IMR-90 (cell line): ENCODE data around the gene CNPPD1. TPM values are rescaled to one million over a fixed set of nuclear protein-coding genes. Genes with fewer than 3 reads are reported as not detected.

Source experiments
- ATAC-seq: fragments of 200-7000 bp; cut with Tn5 transposase; 2 replicates; pipeline ENCODE4 v1.9.1; 2020; ENCODE audit warnings: low read depth, mild to moderate bottlenecking, moderate library complexity
- BruUV-seq: library from RNA; stranded (reverse); fragments of 400-500 nt; replicated peaks from 2 replicates; lab custom pipeline; 2021; lab: Mats Ljungman, UMichigan
- CTCF ChIA-PET: fragments of 300-600 bp; formaldehyde crosslinking; extraction: SDS; loops from one replicate; lab custom pipeline; 2021; ENCODE audit warnings: antibody characterized with exemption; lab: Yijun Ruan, JAX
- POLR2A ChIA-PET: fragments of 300-600 bp; sonication (Branson Sonifier 250); formaldehyde crosslinking; loops from one replicate; lab custom pipeline; 2022; ENCODE audit warnings: antibody characterized with exemption; ENCODE audit not compliant: unreplicated experiment; lab: Charles Lee
- DNase-seq: peaks from one replicate; pipeline ENCODE4 v3.0.0; 2013
- H2AFZ ChIP-seq: replicated peaks from 2 replicates; pipeline ENCODE3; 2013; ENCODE audit warnings: low read length, mild to moderate bottlenecking; ENCODE audit not compliant: poor library complexity
- H2AK5ac ChIP-seq: 2 replicates; pipeline ENCODE4 v1.6.1; 2013; ENCODE audit warnings: low read depth, low read length, inconsistent platforms
- H2AK9ac ChIP-seq: replicated peaks from 2 replicates; pipeline ENCODE3; 2013; ENCODE audit warnings: mild to moderate bottlenecking, low read depth, low read length, moderate library complexity; ENCODE audit not compliant: poor library complexity
- H2BK120ac ChIP-seq: 2 replicates; pipeline ENCODE4 v1.6.1; 2013; ENCODE audit warnings: low read depth, low read length, inconsistent platforms
- H2BK15ac ChIP-seq: 3 replicates; pipeline ENCODE4 v1.6.1; 2013; ENCODE audit warnings: low read depth, low read length, inconsistent platforms
- H2BK20ac ChIP-seq: 2 replicates; pipeline ENCODE4 v1.6.1; 2013; ENCODE audit warnings: low read depth, mild to moderate bottlenecking, inconsistent platforms, low read length, moderate library complexity
- H2BK5ac ChIP-seq: 2 replicates; pipeline ENCODE4 v1.6.1; 2013; ENCODE audit warnings: mild to moderate bottlenecking, low read depth, low read length, inconsistent platforms; ENCODE audit not compliant: poor library complexity, severe bottlenecking
- H3K14ac ChIP-seq: replicated peaks from 2 replicates; pipeline ENCODE4 v1.6.1; 2013; ENCODE audit warnings: low read depth, low read length, inconsistent platforms
- H3K18ac ChIP-seq: 2 replicates; pipeline ENCODE4 v1.6.1; 2013; ENCODE audit warnings: low read depth, low read length, control low read depth
- H3K23ac ChIP-seq: 2 replicates; pipeline ENCODE4 v1.6.1; 2013; ENCODE audit warnings: low read depth, low read length, inconsistent platforms
- H3K27ac ChIP-seq: 2 replicates; pipeline ENCODE4 v1.5.1; 2013; ENCODE audit warnings: mild to moderate bottlenecking, control low read depth, low read length; ENCODE audit not compliant: insufficient read depth
- H3K27me3 ChIP-seq: 2 replicates; pipeline ENCODE4 v1.6.1; 2013; ENCODE audit warnings: low read length; ENCODE audit not compliant: control insufficient read depth, insufficient read depth
- H3K36me3 ChIP-seq: 2 replicates; pipeline ENCODE4 v1.6.1; 2013; ENCODE audit warnings: low read length, mixed read lengths; ENCODE audit not compliant: control insufficient read depth, insufficient read depth
- H3K4ac ChIP-seq: 2 replicates; pipeline ENCODE4 v1.6.1; 2013; ENCODE audit warnings: low read depth, low read length, inconsistent platforms
- H3K4me1 ChIP-seq: 2 replicates; pipeline ENCODE4 v1.6.1; 2013; ENCODE audit warnings: low read length, mixed read lengths; ENCODE audit not compliant: control insufficient read depth, insufficient read depth
- H3K4me2 ChIP-seq: 2 replicates; pipeline ENCODE4 v1.6.1; 2013; ENCODE audit warnings: low read depth, mild to moderate bottlenecking, control low read depth, low read length, moderate library complexity
- H3K4me3 ChIP-seq: 2 replicates; pipeline ENCODE4 v1.5.1; 2013; ENCODE audit warnings: low read depth, mild to moderate bottlenecking, control low read depth, low read length, moderate library complexity; ENCODE audit not compliant: insufficient read depth
- H3K56ac ChIP-seq: 2 replicates; pipeline ENCODE4 v1.6.1; 2013; ENCODE audit warnings: low read length, inconsistent platforms; ENCODE audit not compliant: insufficient read depth; ENCODE audit errors: extremely low read depth
- H3K79me1 ChIP-seq, 2 experiments: 2 replicates each; pipeline ENCODE4 v1.6.1; 2013; ENCODE audit warnings: low read length in 2 of 2, inconsistent platforms in 1 of 2, low read depth in 1 of 2
- H3K9ac ChIP-seq: 2 replicates; pipeline ENCODE4 v1.6.1; 2013; ENCODE audit warnings: low read depth, low read length, control low read depth
- H3K9me1 ChIP-seq: 2 replicates; pipeline ENCODE4 v1.6.1; 2013; ENCODE audit warnings: low read length, inconsistent platforms; ENCODE audit not compliant: insufficient read depth
- H3K9me3 ChIP-seq: 2 replicates; pipeline ENCODE4 v1.6.1; 2013; ENCODE audit warnings: low read length; ENCODE audit not compliant: control insufficient read depth, insufficient read depth
- H4K20me1 ChIP-seq: 2 replicates; pipeline ENCODE4 v1.6.1; 2013; ENCODE audit warnings: low read length, inconsistent platforms; ENCODE audit not compliant: insufficient read depth
- H4K5ac ChIP-seq: 2 replicates; pipeline ENCODE4 v1.6.1; 2013; ENCODE audit warnings: mild to moderate bottlenecking, low read depth, low read length, control low read depth
- H4K8ac ChIP-seq, 2 experiments: 2 replicates each; pipeline ENCODE4 v1.6.1; 2013; ENCODE audit warnings: low read depth in 2 of 2, low read length in 2 of 2, control low read depth in 1 of 2, inconsistent platforms in 1 of 2
- H4K91ac ChIP-seq: 2 replicates; pipeline ENCODE4 v1.6.1; 2013; ENCODE audit warnings: low read depth, low read length, inconsistent platforms; ENCODE audit not compliant: insufficient read depth
- MAFK ChIP-seq: IDR thresholded peaks from 2 replicates; pipeline ENCODE4 v1.6.1; 2012; ENCODE audit warnings: low read depth, low read length, improper control_type of control experiment
- MAZ ChIP-seq: IDR thresholded peaks from 2 replicates; pipeline ENCODE4 v1.6.1; 2012; ENCODE audit warnings: low read depth, mild to moderate bottlenecking, low read length, improper control_type of control experiment, moderate library complexity, borderline replicate concordance
- NFE2L2 ChIP-seq: fragments of 150-350 bp; IDR thresholded peaks from 2 replicates; pipeline ENCODE4 v1.6.1; 2016; ENCODE audit warnings: low read depth, mild to moderate bottlenecking, low read length
- RCOR1 ChIP-seq: IDR thresholded peaks from 2 replicates; pipeline ENCODE4 v1.6.1; 2012; ENCODE audit warnings: mild to moderate bottlenecking, low read length, improper control_type of control experiment; ENCODE audit not compliant: insufficient replicate concordance
- RFX5 ChIP-seq: IDR thresholded peaks from 2 replicates; pipeline ENCODE4 v1.8.0; 2012; ENCODE audit warnings: low read depth, mild to moderate bottlenecking, low read length, moderate library complexity
- WGBS, 2 experiments: methylation state at CpG; one replicate each; pipeline versions ENCODE4 v1.1.5 to v1.1.7; 2013; ENCODE audit warnings: missing lambda C conversion rate in 2 of 2; ENCODE audit not compliant: insufficient read length in 1 of 2; ENCODE audit errors: extremely low coverage in 2 of 2; 5-methylcytosine and 5-hydroxymethylcytosine counted together
- dilution Hi-C: fragments of 300-500 bp; cut with HindIII; formaldehyde crosslinking; loops from one replicate; pipeline ENCODE4 v1.14.3; 2018; ENCODE audit warnings: low sequenced_read_pairs; ENCODE audit not compliant: unreplicated experiment
- in situ Hi-C: fragments of 300-500 bp; cut with MboI; formaldehyde crosslinking; loops from 3 replicates; pipeline ENCODE4 v1.14.3; 2019; ENCODE audit warnings: low sequenced_read_pairs, inconsistent platforms, mixed read lengths
- intact Hi-C: fragments of 100-400 bp; cut with micrococcal nuclease; formaldehyde crosslinking; loops from 2 replicates; pipeline ENCODE4 v1.10.0; 2022
- polyA plus RNA-seq, 3 experiments: library from polyadenylated mRNA; depleted of rRNA; stranded (reverse); fragments of >200 nt; gene quantifications; 2 replicates each; pipeline ENCODE4 v1.2.3, GENCODE V29; 2012; ENCODE audit warnings: low replicate concordance in 1 of 3
- total RNA-seq: library from RNA; depleted of rRNA; stranded (reverse); fragments of >200 nt; gene quantifications from 2 replicates; pipeline ENCODE4 v1.2.3, GENCODE V29; 2012
- TF ChIP-seq, protein P1 (sequence below): fragments of 150-350 bp; IDR thresholded peaks from 2 replicates; pipeline ENCODE4 v1.6.1; 2017; ENCODE audit warnings: mild to moderate bottlenecking, antibody characterized with exemption, low read length, low read depth
- TF ChIP-seq, protein P2 (sequence below): conservative IDR thresholded peaks from 2 replicates; pipeline ENCODE4 v1.5.1; 2012; ENCODE audit warnings: mild to moderate bottlenecking, low read depth, low read length, improper control_type of control experiment

Gene CNPPD1
- total and polyA plus RNA-seq, 2 of the 4 experiments (the other 2 are of a cell fraction) = 11.1 to 29.2 TPM

DNA sequence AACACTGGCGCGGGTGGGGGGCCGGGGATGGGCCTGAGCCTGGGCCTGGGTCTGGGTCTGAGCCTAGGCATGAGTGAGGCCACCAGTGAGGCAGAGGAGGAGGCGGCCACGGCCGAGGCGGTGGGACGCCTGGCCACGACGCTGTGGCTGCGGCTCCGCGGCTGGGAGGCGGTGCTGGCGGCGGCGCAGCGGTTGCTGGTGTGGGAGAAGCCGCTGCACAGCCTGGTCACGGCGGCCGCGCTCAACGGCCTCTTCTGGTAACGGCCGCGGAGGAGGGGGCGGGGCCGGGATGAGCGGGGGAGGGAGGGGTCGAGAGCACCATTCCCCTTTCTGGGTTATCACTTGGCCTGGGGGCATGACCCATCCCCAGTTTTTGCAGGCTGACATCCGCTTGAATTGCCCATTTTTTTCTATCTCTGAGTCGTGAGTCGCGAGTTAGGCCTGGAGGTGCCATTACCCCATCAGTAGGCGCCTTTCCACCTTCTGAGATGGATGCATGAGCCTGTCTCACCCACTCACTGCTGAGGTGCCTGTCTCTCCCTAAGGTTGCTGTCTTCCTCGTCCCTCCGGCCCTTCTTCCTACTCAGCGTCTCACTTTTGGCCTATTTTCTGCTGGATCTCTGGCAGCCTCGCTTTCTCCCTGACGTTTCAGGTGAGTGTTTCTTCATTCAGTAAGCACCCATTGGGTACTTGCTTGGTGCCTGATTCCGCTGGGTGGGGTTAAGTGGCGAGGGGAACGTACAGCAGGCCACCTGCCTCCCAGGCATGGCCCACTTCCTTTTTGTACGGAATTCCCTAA is 1.9 kb upstream of the CNPPD1 start:
- H2BK5ac ChIP-seq = peak overlapping the region; percentile 87
- H3K56ac ChIP-seq = peak overlapping the region; percentile 36
- DNase-seq = peak; percentile 15
- WGBS, 2 experiments = 0% methylated on average over 6 of the region's 45 CpGs; no CpG with 5 or more reads in 1 of the 2 experiments
- H4K8ac ChIP-seq = peak overlapping the region in 1 of 2 experiments; percentile 58; a peak in 2 of 4 replicates
- ATAC-seq = peak; percentile 27
- in situ Hi-C loops (no loop called here), dilution Hi-C loops (no loop called here), intact Hi-C loops (loop anchor here (5.0 kb wide), 2 partner anchors 99 to 209 kb away; partner anchors contain the start of genes DNAJB2 and DNPEP)
- H3K4me1 ChIP-seq = 0 out of 2 replicates have a peak, but pooled peaks cover 6% of the 10 kb centered on the region
- no peaks in the 10 kb centered on the region for H3K9me3 ChIP-seq
- POLR2A ChIA-PET = no interaction called here
- peak overlapping the region; percentile 64 for H3K4me3 ChIP-seq
- TF ChIP-seq, protein P1, sequence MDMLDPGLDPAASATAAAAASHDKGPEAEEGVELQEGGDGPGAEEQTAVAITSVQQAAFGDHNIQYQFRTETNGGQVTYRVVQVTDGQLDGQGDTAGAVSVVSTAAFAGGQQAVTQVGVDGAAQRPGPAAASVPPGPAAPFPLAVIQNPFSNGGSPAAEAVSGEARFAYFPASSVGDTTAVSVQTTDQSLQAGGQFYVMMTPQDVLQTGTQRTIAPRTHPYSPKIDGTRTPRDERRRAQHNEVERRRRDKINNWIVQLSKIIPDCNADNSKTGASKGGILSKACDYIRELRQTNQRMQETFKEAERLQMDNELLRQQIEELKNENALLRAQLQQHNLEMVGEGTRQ = no peak
- TF ChIP-seq MAFK (no peak), NFE2L2 (no peak), MAZ (no peak), RCOR1 (no peak), RFX5 (no peak)
- TF ChIP-seq, protein P2, sequence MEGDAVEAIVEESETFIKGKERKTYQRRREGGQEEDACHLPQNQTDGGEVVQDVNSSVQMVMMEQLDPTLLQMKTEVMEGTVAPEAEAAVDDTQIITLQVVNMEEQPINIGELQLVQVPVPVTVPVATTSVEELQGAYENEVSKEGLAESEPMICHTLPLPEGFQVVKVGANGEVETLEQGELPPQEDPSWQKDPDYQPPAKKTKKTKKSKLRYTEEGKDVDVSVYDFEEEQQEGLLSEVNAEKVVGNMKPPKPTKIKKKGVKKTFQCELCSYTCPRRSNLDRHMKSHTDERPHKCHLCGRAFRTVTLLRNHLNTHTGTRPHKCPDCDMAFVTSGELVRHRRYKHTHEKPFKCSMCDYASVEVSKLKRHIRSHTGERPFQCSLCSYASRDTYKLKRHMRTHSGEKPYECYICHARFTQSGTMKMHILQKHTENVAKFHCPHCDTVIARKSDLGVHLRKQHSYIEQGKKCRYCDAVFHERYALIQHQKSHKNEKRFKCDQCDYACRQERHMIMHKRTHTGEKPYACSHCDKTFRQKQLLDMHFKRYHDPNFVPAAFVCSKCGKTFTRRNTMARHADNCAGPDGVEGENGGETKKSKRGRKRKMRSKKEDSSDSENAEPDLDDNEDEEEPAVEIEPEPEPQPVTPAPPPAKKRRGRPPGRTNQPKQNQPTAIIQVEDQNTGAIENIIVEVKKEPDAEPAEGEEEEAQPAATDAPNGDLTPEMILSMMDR = no peak
- H3K23ac ChIP-seq = peak overlapping the region; percentile 54
- H3K27ac ChIP-seq = peak overlapping the region; percentile 84
- H3K14ac ChIP-seq = peak overlapping the region; percentile 75
- peaks cover 14% of the 10 kb centered on the region; the same call in 1 of the 2 replicates for H4K20me1 ChIP-seq
- H3K27me3 ChIP-seq = no peaks in the 10 kb centered on the region
- peaks cover 48% of the 10 kb centered on the region for H3K36me3 ChIP-seq
- H3K4me2 ChIP-seq = peak overlapping the region; percentile 99
- BruUV-seq = no TSS peak
- CTCF ChIA-PET = no interaction called here
- H3K4ac ChIP-seq = peak overlapping the region; percentile 92
- peak overlapping the region; percentile 49; the same call in 1 of the 2 replicates for H4K5ac ChIP-seq
- peak overlapping the region; percentile 97 for H2AK5ac ChIP-seq
- H2BK20ac ChIP-seq = no peak overlapping the region
- no peak overlapping the region for H2BK120ac ChIP-seq
- no peak overlapping the region for H3K18ac ChIP-seq
- 0 out of 2 replicates have a peak, but pooled peaks cover 2% of the 10 kb centered on the region for H3K9me1 ChIP-seq
- peak overlapping the region; percentile 100 for H2AFZ ChIP-seq
- H3K9ac ChIP-seq = peak overlapping the region; percentile 96
- H3K79me1 ChIP-seq = peaks cover 32 to 55% of the 10 kb centered on the region in 2 experiments
- H4K91ac ChIP-seq = peak overlapping the region; percentile 52
- peak overlapping the region; percentile 100 for H2AK9ac ChIP-seq
- H2BK15ac ChIP-seq = no peak overlapping the region
